Fibroblast of lung (primary cell): ENCODE measurements around the gene DUSP7.

Experiments
- EZH2 ChIP-seq: IDR thresholded peaks from 2 replicates; pipeline ENCODE4 v1.5.1; 2012; ENCODE audit warnings: low read length, control low read depth, mild to moderate bottlenecking; ENCODE audit errors: missing control alignments
- TF ChIP-seq, protein P1 (sequence below), 2 donors: IDR thresholded peaks in 1 of 2; conservative IDR thresholded peaks in 1 of 2; 1 replicate in 1 of 2; 2 replicates in 1 of 2; pipeline ENCODE4 v1.5.1; 2011 to 2012; ENCODE audit warnings: low read length in 2 of 2, control low read depth in 1 of 2, inconsistent platforms in 1 of 2, low read depth in 1 of 2, mild to moderate bottlenecking in 1 of 2

DNA sequence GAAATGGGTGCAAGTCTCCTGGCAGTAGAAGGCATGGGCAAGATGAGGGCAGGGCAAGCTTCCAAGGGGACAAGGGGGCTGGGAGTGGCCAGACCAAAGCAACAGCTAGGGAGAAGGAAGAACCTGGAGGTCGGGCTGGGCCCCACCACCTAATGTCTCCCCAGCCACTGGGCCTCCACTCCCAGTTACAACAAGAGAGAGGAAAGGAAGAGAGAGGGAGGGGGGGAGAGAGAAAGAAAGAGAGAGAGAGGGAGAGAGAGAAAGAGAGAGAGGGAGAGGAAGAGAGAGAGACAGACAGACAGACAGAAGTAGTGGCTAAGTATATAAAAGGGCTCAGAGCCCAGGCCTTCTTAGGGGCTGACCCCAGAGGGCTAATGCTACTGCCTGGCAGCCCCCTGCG, 6.9 kb downstream of the DUSP7 start:
- no peak for TF ChIP-seq EZH2
- TF ChIP-seq, protein P1, sequence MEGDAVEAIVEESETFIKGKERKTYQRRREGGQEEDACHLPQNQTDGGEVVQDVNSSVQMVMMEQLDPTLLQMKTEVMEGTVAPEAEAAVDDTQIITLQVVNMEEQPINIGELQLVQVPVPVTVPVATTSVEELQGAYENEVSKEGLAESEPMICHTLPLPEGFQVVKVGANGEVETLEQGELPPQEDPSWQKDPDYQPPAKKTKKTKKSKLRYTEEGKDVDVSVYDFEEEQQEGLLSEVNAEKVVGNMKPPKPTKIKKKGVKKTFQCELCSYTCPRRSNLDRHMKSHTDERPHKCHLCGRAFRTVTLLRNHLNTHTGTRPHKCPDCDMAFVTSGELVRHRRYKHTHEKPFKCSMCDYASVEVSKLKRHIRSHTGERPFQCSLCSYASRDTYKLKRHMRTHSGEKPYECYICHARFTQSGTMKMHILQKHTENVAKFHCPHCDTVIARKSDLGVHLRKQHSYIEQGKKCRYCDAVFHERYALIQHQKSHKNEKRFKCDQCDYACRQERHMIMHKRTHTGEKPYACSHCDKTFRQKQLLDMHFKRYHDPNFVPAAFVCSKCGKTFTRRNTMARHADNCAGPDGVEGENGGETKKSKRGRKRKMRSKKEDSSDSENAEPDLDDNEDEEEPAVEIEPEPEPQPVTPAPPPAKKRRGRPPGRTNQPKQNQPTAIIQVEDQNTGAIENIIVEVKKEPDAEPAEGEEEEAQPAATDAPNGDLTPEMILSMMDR (conservative IDR thresholded peaks at IDR 0.05 in 1 of 2, IDR thresholded peaks at IDR 0.05 in 1 of 2; ENCODE audit: low read depth in 1 of 2, low read length in 2 of 2) = no peak
